GM23248 (cell line): Measurements from ENCODE around the gene CDC42EP3. TPM values are rescaled to one million over a fixed set of nuclear protein-coding genes. Genes with fewer than 3 reads are reported as not detected.

ENCODE experiments used
- DNase-seq: peaks from one replicate; pipeline ENCODE4 v3.0.0-alpha.2; 2015
- H2AFZ ChIP-seq: fragments of 200-600 bp; sonication (generic); 2 replicates; pipeline ENCODE4 v1.6.1; 2016; ENCODE audit warnings: antibody characterized with exemption
- H3F3A ChIP-seq: fragments of 200-600 bp; sonication (generic); 2 replicates; pipeline ENCODE4 v1.6.1; 2016; ENCODE audit warnings: mild to moderate bottlenecking, antibody characterized with exemption, mixed run types; ENCODE audit not compliant: insufficient read depth
- H3K27ac ChIP-seq: fragments of 200-600 bp; sonication (generic); 2 replicates; pipeline ENCODE4 v1.5.1; 2016; ENCODE audit warnings: mild to moderate bottlenecking
- H3K27me3 ChIP-seq: fragments of 200-600 bp; sonication (generic); replicated peaks from 2 replicates; pipeline ENCODE4 v1.6.1; 2016; ENCODE audit warnings: mild to moderate bottlenecking; ENCODE audit not compliant: insufficient read depth
- H3K36me3 ChIP-seq: fragments of 200-600 bp; sonication (generic); 2 replicates; pipeline ENCODE4 v1.6.1; 2016; ENCODE audit warnings: low read depth, mild to moderate bottlenecking
- H3K4me1 ChIP-seq: fragments of 200-600 bp; sonication (generic); 2 replicates; pipeline ENCODE4 v1.6.1; 2016; ENCODE audit warnings: mild to moderate bottlenecking; ENCODE audit not compliant: insufficient read depth
- H3K4me2 ChIP-seq: fragments of 200-600 bp; sonication (generic); one replicate; pipeline ENCODE4 v1.6.1; 2016; ENCODE audit warnings: mild to moderate bottlenecking; ENCODE audit not compliant: unreplicated experiment
- H3K4me3 ChIP-seq: fragments of 200-600 bp; sonication (generic); 2 replicates; pipeline ENCODE4 v1.5.1; 2016; ENCODE audit warnings: mild to moderate bottlenecking
- H3K79me2 ChIP-seq: fragments of 200-600 bp; sonication (generic); 2 replicates; pipeline ENCODE4 v1.6.1; 2016; ENCODE audit warnings: mild to moderate bottlenecking; ENCODE audit not compliant: insufficient read depth
- H3K9ac ChIP-seq: fragments of 200-600 bp; sonication (generic); 2 replicates; pipeline ENCODE4 v1.6.1; 2016; ENCODE audit warnings: mild to moderate bottlenecking
- H3K9me2 ChIP-seq: fragments of 200-600 bp; sonication (generic); 2 replicates; pipeline ENCODE4 v1.6.1; 2016; ENCODE audit warnings: mixed run types, mild to moderate bottlenecking, moderate library complexity; ENCODE audit not compliant: insufficient read depth
- H3K9me3 ChIP-seq: fragments of 200-600 bp; sonication (generic); one replicate; pipeline ENCODE4 v1.6.1; 2017; ENCODE audit warnings: low read depth
- H4K20me1 ChIP-seq: fragments of 200-600 bp; sonication (generic); 2 replicates; pipeline ENCODE4 v1.6.0; 2016; ENCODE audit not compliant: insufficient read depth
- EZH2 ChIP-seq: fragments of 200-600 bp; sonication (generic); IDR thresholded peaks from 2 replicates; pipeline ENCODE4 v1.6.1; 2018; ENCODE audit warnings: antibody characterized with exemption, mild to moderate bottlenecking; ENCODE audit not compliant: insufficient read depth, poor library complexity, severe bottlenecking
- EZH2phosphoT487 ChIP-seq: fragments of 200-600 bp; sonication (generic); IDR thresholded peaks from 2 replicates; pipeline ENCODE4 v1.6.1; 2018; ENCODE audit warnings: antibody characterized with exemption, moderate library complexity, mild to moderate bottlenecking, low read depth; ENCODE audit not compliant: insufficient read depth
- WGBS, 2 experiments: methylation state at CpG; one replicate each; pipeline ENCODE4 v1.1.6; 2015 to 2017; ENCODE audit warnings: low lambda C conversion rate in 2 of 2, low coverage in 1 of 2; ENCODE audit errors: missing lambda C conversion rate in 2 of 2; 5-methylcytosine and 5-hydroxymethylcytosine counted together
- in situ Hi-C: fragments of 300-500 bp; cut with MboI; formaldehyde crosslinking; loops from 2 replicates; pipeline ENCODE4 v1.15.0; 2020
- polyA plus RNA-seq: library from polyadenylated mRNA; unstranded; fragments of >200 nt; fragmentation: Nextera tagmentation; extraction: Ambion mirVana; gene quantifications from 2 replicates; pipeline ENCODE4 v1.2.1, GENCODE V29; 2016
- total RNA-seq: library from RNA; depleted of rRNA; stranded (reverse); fragments of >200 nt; shearing (Covaris generic); gene quantifications from 2 replicates; pipeline ENCODE4 v1.2.3, GENCODE V29; 2014

Gene CDC42EP3
- total and polyA plus RNA-seq, 2 experiments from 2014 or later = 166 to 295 TPM

- no peak for DNase-seq
- Histone ChIP-seq H3K4me2 (no peak overlapping the region), H3K4me3 (no peak overlapping the region), H3K9me3 (no peaks in the 10 kb centered on the region), H3K36me3 (no peaks in the 10 kb centered on the region), H3K27ac (no peak overlapping the region), H3K9ac (no peak overlapping the region), H3K4me1 (no peaks in the 10 kb centered on the region), H3K79me2 (no peaks in the 10 kb centered on the region), H2AFZ (no peak overlapping the region), H3F3A (no peaks in the 10 kb centered on the region), H3K27me3 (no peaks in the 10 kb centered on the region), H4K20me1 (no peaks in the 10 kb centered on the region), H3K9me2 (no peaks in the 10 kb centered on the region)
- in situ Hi-C loops = no loop called here
- 81 to 86% methylated on average over 4 of the region's 4 CpGs for WGBS, 2 experiments
- TF ChIP-seq EZH2phosphoT487 (no peak), EZH2 (no peak)
Observed at GRCh38 chr2:37682473-37682872, 11.0 kb upstream of the CDC42EP3 start.

GRCh38 chr2:37681587-37681986 lies 10.1 kb upstream of the CDC42EP3 start:
- WGBS, 2 experiments = 95 to 100% methylated on average over 1 of the region's 1 CpG
- in situ Hi-C loops = no loop called here
- no peak overlapping the region for H3K27ac ChIP-seq

GRCh38 chr2:37679072-37679695 lies 7.7 kb upstream of the CDC42EP3 start:
- no peak overlapping the region for H3K4me3 ChIP-seq
- H3K9me2 ChIP-seq = no peaks in the 10 kb centered on the region
- WGBS, 2 experiments = 60 to 71% methylated on average over 2 of the region's 2 CpGs
- H3K9me3 ChIP-seq = no peaks in the 10 kb centered on the region
- H2AFZ ChIP-seq = no peak overlapping the region
- no peak overlapping the region for H3K27ac ChIP-seq
- no peak overlapping the region for H3K4me2 ChIP-seq
- no peaks in the 10 kb centered on the region for H3K27me3 ChIP-seq
- in situ Hi-C loops = no loop called here
- DNase-seq = no peak
- peaks cover 17% of the 10 kb centered on the region for H3F3A ChIP-seq
- TF ChIP-seq EZH2 (no peak), EZH2phosphoT487 (no peak)
- no peak overlapping the region for H3K9ac ChIP-seq
- no peaks in the 10 kb centered on the region for H4K20me1 ChIP-seq
- H3K4me1 ChIP-seq = peaks cover 10% of the 10 kb centered on the region
- H3K79me2 ChIP-seq = no peaks in the 10 kb centered on the region
- H3K36me3 ChIP-seq = no peaks in the 10 kb centered on the region

More at GRCh38 chr2:37681587-37681986, 10.1 kb upstream of the CDC42EP3 start:
- Histone ChIP-seq H3K4me2 (no peak overlapping the region), H3K9ac (no peak overlapping the region), H4K20me1 (no peaks in the 10 kb centered on the region), H3K4me3 (no peak overlapping the region), H3K9me3 (no peaks in the 10 kb centered on the region), H2AFZ (no peak overlapping the region), H3K9me2 (no peaks in the 10 kb centered on the region), H3F3A (peaks cover under 1% of the 10 kb centered on the region; the same call in 1 of the 2 replicates), H3K36me3 (no peaks in the 10 kb centered on the region), H3K79me2 (no peaks in the 10 kb centered on the region), H3K4me1 (peaks cover under 1% of the 10 kb centered on the region), H3K27me3 (no peaks in the 10 kb centered on the region)
- no peak for DNase-seq
- TF ChIP-seq EZH2phosphoT487 (no peak), EZH2 (no peak)

- H3K36me3 ChIP-seq = no peaks in the 10 kb centered on the region
- no peaks in the 10 kb centered on the region for H3K27me3 ChIP-seq
- H2AFZ ChIP-seq = no peak overlapping the region
- no peaks in the 10 kb centered on the region for H3K9me3 ChIP-seq
- H3F3A ChIP-seq = peaks cover 21% of the 10 kb centered on the region
- no peak overlapping the region for H3K27ac ChIP-seq
- no peaks in the 10 kb centered on the region for H4K20me1 ChIP-seq
- H3K4me2 ChIP-seq = no peak overlapping the region
- peak; percentile 77 for DNase-seq
- no peaks in the 10 kb centered on the region for H3K9me2 ChIP-seq
- no peak for TF ChIP-seq EZH2phosphoT487
- no peak for TF ChIP-seq EZH2
- no peak overlapping the region for H3K9ac ChIP-seq
- H3K79me2 ChIP-seq = peaks cover under 1% of the 10 kb centered on the region
- H3K4me3 ChIP-seq = no peak overlapping the region
- WGBS, 2 experiments = 40 to 43% methylated on average over 1 of the region's 1 CpG
- in situ Hi-C loops = no loop called here
- H3K4me1 ChIP-seq = peaks cover 15% of the 10 kb centered on the region
Observed at GRCh38 chr2:37676274-37676673, 4.8 kb upstream of the CDC42EP3 start.
